ENCODE data around the gene HHATL. TPM values are rescaled to one million over a fixed set of nuclear protein-coding genes. Genes with fewer than 3 reads are reported as not detected.

HHATL gene
- total RNA-seq, 6 donors from 2014 or later = 0.71 to 1.6 (median 0.98) TPM; not detected in 2

- peaks cover 0 to 7% (median 3%) of the 10 kb centered on the region in 4 donors for H3K4me1 ChIP-seq
- WGBS, 2 donors = 70 to 76% methylated on average over 12 to 15 of the region's 15 CpGs
- no peaks in the 10 kb centered on the region for H3K36me3 ChIP-seq
- no peaks in the 10 kb centered on the region for H3K27me3 ChIP-seq
- no peak overlapping the region for H3K27ac ChIP-seq
- ATAC-seq (ENCODE audit: low FRiP score in 2 of 2) (no peak), DNase-seq (peak in 1 of 2 donors; percentile 6)
- no peaks in the 10 kb centered on the region for H3K9me3 ChIP-seq
- no peak for TF ChIP-seq POLR2AphosphoS5 (IDR thresholded peaks at IDR 0.05)
- TF ChIP-seq POLR2A (IDR thresholded peaks at IDR 0.05) = no peak
- TF ChIP-seq CTCF (IDR thresholded peaks at IDR 0.05) = no peak
- TF ChIP-seq EP300 (IDR thresholded peaks at IDR 0.05) = no peak
- no peak overlapping the region for H3K4me3 ChIP-seq
Measured at GRCh38 chr3:42700366-42701288, 2.0 kb downstream of the HHATL start.

GRCh38 chr3:42699511-42699971 lies 3.1 kb downstream of the HHATL start:
- Histone ChIP-seq H3K9me3 (no peaks in the 10 kb centered on the region), H3K4me3 (no peak overlapping the region), H3K4me1 (peaks cover 0 to 7% (median 3%) of the 10 kb centered on the region in 4 donors), H3K27ac (no peak overlapping the region), H3K27me3 (no peaks in the 10 kb centered on the region), H3K36me3 (no peaks in the 10 kb centered on the region)
- no peak for ATAC-seq (ENCODE audit: low FRiP score in 2 of 2)
- 52 to 60% methylated on average over 3 to 10 of the region's 10 CpGs for WGBS, 2 donors
- TF ChIP-seq EP300 (IDR thresholded peaks at IDR 0.05) = no peak
- no peak for TF ChIP-seq POLR2A (IDR thresholded peaks at IDR 0.05)
- TF ChIP-seq CTCF (IDR thresholded peaks at IDR 0.05) = no peak
- no peak for TF ChIP-seq POLR2AphosphoS5 (IDR thresholded peaks at IDR 0.05)
- DNase-seq = peak in 1 of 2 donors; percentile 16

- Histone ChIP-seq H3K27me3 (no peaks in the 10 kb centered on the region), H3K36me3 (no peaks in the 10 kb centered on the region), H3K4me3 (no peak overlapping the region), H3K4me1 (peaks cover 0 to 7% (median 3%) of the 10 kb centered on the region in 4 donors), H3K9me3 (no peaks in the 10 kb centered on the region), H3K27ac (no peak overlapping the region)
- peak in 1 of 2 donors; percentile 63 for DNase-seq
- ATAC-seq (ENCODE audit: low FRiP score in 2 of 2) = no peak
- TF ChIP-seq POLR2A (IDR thresholded peaks at IDR 0.05) (no peak), EP300 (IDR thresholded peaks at IDR 0.05) (no peak), POLR2AphosphoS5 (IDR thresholded peaks at IDR 0.05) (no peak), CTCF (IDR thresholded peaks at IDR 0.05) (no peak)
- 40 to 47% methylated on average over 6 to 9 of the region's 9 CpGs for WGBS, 2 donors
Measured at GRCh38 chr3:42698911-42699230, 3.7 kb downstream of the HHATL start.

- 81 to 91% methylated on average over 6 to 7 of the region's 7 CpGs for WGBS, 2 donors
- no peak overlapping the region for H3K27ac ChIP-seq
- no peak overlapping the region for H3K4me3 ChIP-seq
Measured at GRCh38 chr3:42698216-42698910, 4.2 kb downstream of the HHATL start.

More at GRCh38 chr3:42698216-42698910, 4.2 kb downstream of the HHATL start:
- no peak for TF ChIP-seq EP300 (IDR thresholded peaks at IDR 0.05)
- no peak for TF ChIP-seq POLR2AphosphoS5 (IDR thresholded peaks at IDR 0.05)
- no peak for TF ChIP-seq CTCF (IDR thresholded peaks at IDR 0.05)
- no peak for TF ChIP-seq POLR2A (IDR thresholded peaks at IDR 0.05)
- Histone ChIP-seq H3K36me3 (no peaks in the 10 kb centered on the region), H3K9me3 (no peaks in the 10 kb centered on the region), H3K4me1 (peaks cover 0 to 7% (median 3%) of the 10 kb centered on the region in 4 donors), H3K27me3 (no peaks in the 10 kb centered on the region)
- ATAC-seq (ENCODE audit: low FRiP score in 2 of 2) (no peak), DNase-seq (peak in 1 of 2 donors; percentile 1)
